Prostate gland (tissue), 2 donors: ENCODE measurements around the gene CABLES1. TPM values are rescaled to one million over a fixed set of nuclear protein-coding genes. Genes with fewer than 3 reads are reported as not detected.

Experiments used
- DNase-seq: peaks from one replicate; pipeline ENCODE4 v3.0.0-alpha.2; 2019; ENCODE audit warnings: low spot score
- H3K27ac ChIP-seq, 2 donors: fragments of 200-600 bp; sonication (generic); 2 replicates each; pipeline ENCODE4 v1.5.1; 2017 to 2019
- H3K27me3 ChIP-seq: fragments of 200-600 bp; sonication (generic); replicated peaks from 2 replicates; pipeline ENCODE4 v1.5.1; 2019; ENCODE audit not compliant: insufficient read depth
- H3K36me3 ChIP-seq, 2 donors: fragments of 200-600 bp; sonication (generic); 1 replicate in 1 of 2; 2 replicates in 1 of 2; pipeline versions ENCODE4 v1.5.1 to v1.8.1; 2017 to 2019
- H3K4me1 ChIP-seq: fragments of 200-600 bp; sonication (generic); replicated peaks from 2 replicates; pipeline ENCODE4 v1.5.1; 2019
- H3K4me3 ChIP-seq, 2 donors: fragments of 200-600 bp; sonication (generic); 2 replicates each; pipeline ENCODE4 v1.5.1; 2017 to 2019
- H3K9me3 ChIP-seq: fragments of 200-600 bp; sonication (generic); 2 replicates; pipeline ENCODE4 v1.5.1; 2017
- CTCF ChIP-seq, 4 experiments: fragments of 200-600 bp in 2 of 4; fragments of 450-650 bp in 2 of 4; sonication (generic) in 2 of 4; IDR thresholded peaks; 1 replicate in 3 of 4; 2 replicates in 1 of 4; pipeline ENCODE4 v1.5.1; 2016 to 2019; ENCODE audit warnings: antibody characterized with exemption in 4 of 4, mild to moderate bottlenecking in 2 of 4, moderate library complexity in 2 of 4
- POLR2A ChIP-seq: fragments of 450-650 bp; IDR thresholded peaks from one replicate; pipeline ENCODE4 v1.6.1; 2016; ENCODE audit warnings: antibody characterized with exemption, mild to moderate bottlenecking
- POLR2AphosphoS5 ChIP-seq: sonication (generic); formaldehyde crosslinking; IDR thresholded peaks from one replicate; pipeline ENCODE4 v1.6.1; 2017; ENCODE audit warnings: antibody characterized with exemption
- WGBS: methylation state at CpG from one replicate; pipeline ENCODE4 v1.1.5; 2018; 5-methylcytosine and 5-hydroxymethylcytosine counted together
- intact Hi-C: fragments of 100-400 bp; cut with DNase I; formaldehyde crosslinking; loops from one replicate; pipeline ENCODE4 v1.14.2; 2022
- total RNA-seq, 2 donors: library from RNA; depleted of rRNA; stranded (reverse); fragments of >200 nt; gene quantifications; one replicate each; pipeline ENCODE4 v1.1.0, GENCODE V29; 2016

The CABLES1 gene
- total RNA-seq, 2 donors from 2014 or later: 3.9 to 16.2 TPM

- intact Hi-C loops: no loop called here
- Histone ChIP-seq H3K9me3 (no peaks in the 10 kb centered on the region), H3K27me3 (no peaks in the 10 kb centered on the region), H3K27ac (no peak overlapping the region), H3K4me3 (no peak overlapping the region), H3K36me3 (no peaks in the 10 kb centered on the region), H3K4me1 (no peaks in the 10 kb centered on the region)
- 77% methylated on average over 12 of the region's 12 CpGs for WGBS
- no peak for DNase-seq
- TF ChIP-seq POLR2A (no peak), POLR2AphosphoS5 (peak; percentile 5), CTCF (IDR thresholded peaks at IDR 0.05) (no peak)
Observed at GRCh38 chr18:23101861-23102432, 33.3 kb upstream of the CABLES1 start.

- intact Hi-C loops: no loop called here
- H3K27me3 ChIP-seq: no peaks in the 10 kb centered on the region
- TF ChIP-seq CTCF (IDR thresholded peaks at IDR 0.05) (no peak), POLR2AphosphoS5 (no peak), POLR2A (no peak)
- H3K4me1 ChIP-seq: no peaks in the 10 kb centered on the region
- no peaks in the 10 kb centered on the region for H3K36me3 ChIP-seq
- no peak overlapping the region for H3K27ac ChIP-seq
- WGBS: 92% methylated on average over 11 of the region's 11 CpGs
- no peak overlapping the region for H3K4me3 ChIP-seq
- no peaks in the 10 kb centered on the region for H3K9me3 ChIP-seq
- no peak for DNase-seq
Observed at GRCh38 chr18:23102493-23103261, 32.6 kb upstream of the CABLES1 start.

GRCh38 chr18:23103449-23103848, 31.8 kb upstream of the CABLES1 start:
- 89% methylated on average over 4 of the region's 4 CpGs for WGBS
- DNase-seq: no peak
- Histone ChIP-seq H3K36me3 (no peaks in the 10 kb centered on the region), H3K4me1 (no peaks in the 10 kb centered on the region), H3K4me3 (no peak overlapping the region), H3K27me3 (no peaks in the 10 kb centered on the region), H3K9me3 (no peaks in the 10 kb centered on the region), H3K27ac (no peak overlapping the region)
- intact Hi-C loops: no loop called here
- TF ChIP-seq CTCF (IDR thresholded peaks at IDR 0.05) (no peak), POLR2AphosphoS5 (no peak), POLR2A (no peak)

- Histone ChIP-seq H3K9me3 (no peaks in the 10 kb centered on the region), H3K27me3 (no peaks in the 10 kb centered on the region), H3K4me1 (no peaks in the 10 kb centered on the region), H3K4me3 (no peak overlapping the region), H3K36me3 (no peaks in the 10 kb centered on the region), H3K27ac (no peak overlapping the region)
- WGBS: 77% methylated on average over 3 of the region's 3 CpGs
- no peak for DNase-seq
- intact Hi-C loops: no loop called here
- TF ChIP-seq CTCF (IDR thresholded peaks at IDR 0.05) (no peak), POLR2A (no peak), POLR2AphosphoS5 (no peak)
Observed at GRCh38 chr18:23105030-23105429, 30.3 kb upstream of the CABLES1 start.
